IPS DF 19.7 (cell line): ENCODE measurements around the gene ANLN.
"Not testable (repeated sequence)": the region's sequence is repeated elsewhere in the genome, so short reads cannot be mapped to it uniquely, and the experiment has no call there.

Source experiments
- DNase-seq: peaks from one replicate; pipeline ENCODE4 v3.0.0-alpha.2; 2013; ENCODE audit warnings: low read depth, low spot score

The ANLN gene

DNA sequence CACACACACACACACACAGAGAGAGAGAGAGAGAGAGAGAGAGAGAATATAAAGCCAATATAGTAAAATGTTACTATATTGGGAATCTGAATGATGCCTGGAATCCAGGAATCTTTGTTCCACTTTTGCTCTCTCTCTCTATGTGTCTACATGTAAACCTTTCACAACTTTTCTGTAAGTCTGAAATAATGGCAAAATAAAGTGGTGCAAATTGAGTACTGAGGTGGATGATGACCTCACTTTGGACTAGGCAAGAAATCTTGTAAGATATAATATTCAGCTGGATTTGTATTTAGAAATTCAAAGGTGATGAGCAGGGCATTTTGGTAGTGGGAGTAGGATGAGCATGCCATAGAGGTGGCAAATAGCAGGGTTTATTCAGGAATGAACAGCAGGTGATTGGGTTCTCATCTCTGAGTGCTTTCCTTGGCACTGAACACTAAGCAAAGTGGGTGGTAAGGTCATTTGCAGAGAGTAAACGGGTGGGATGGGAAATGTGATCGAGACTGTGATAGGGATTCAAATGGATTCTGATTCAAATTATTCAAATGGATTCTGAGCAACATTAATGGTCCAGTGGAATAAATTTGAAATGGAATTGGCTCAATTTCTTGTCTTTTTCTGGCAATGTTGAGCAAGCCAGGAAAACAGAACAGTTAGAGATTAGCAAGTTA lies 9.7 kb upstream of the ANLN start:
- no peak for DNase-seq

DNA sequence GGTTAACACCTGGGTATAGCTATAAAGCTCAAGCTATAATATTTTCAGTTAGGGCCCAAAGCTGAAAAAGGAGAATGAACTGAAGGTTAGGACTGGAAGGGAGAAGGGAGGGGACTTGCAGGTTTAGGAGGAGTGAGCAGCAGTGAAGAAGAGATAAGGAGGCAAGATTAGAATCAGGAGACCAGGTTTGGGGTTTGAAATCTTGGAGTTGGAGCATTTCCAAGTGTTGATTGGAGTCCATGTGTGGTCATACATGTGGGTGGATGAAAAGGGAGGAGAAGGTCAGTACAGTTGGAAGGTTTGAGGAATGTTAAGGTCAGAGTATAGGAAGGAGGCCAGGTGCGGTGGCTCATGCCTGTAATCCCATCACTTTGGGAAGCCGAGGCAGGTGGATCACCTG lies 8.6 kb upstream of the ANLN start:
- DNase-seq = no peak

DNA sequence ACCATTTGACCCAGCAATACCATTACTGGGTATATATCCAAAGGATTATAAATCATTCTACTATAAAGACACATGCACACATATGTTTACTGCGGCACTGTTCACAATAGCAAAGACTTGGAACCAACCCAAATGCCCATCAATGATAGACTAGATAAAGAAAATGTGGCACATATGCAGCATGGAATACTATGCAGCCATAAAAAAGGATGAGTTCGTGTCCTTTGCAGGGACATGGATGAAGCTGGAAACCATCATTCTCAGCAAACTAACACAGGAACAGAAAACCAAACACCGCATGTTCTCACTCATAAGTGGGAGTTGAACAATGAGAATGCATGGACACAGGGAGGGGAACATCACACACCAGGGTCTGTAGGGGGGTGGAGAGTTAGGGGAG lies 6.4 kb upstream of the ANLN start:
- DNase-seq = not testable (repeated sequence)

DNA sequence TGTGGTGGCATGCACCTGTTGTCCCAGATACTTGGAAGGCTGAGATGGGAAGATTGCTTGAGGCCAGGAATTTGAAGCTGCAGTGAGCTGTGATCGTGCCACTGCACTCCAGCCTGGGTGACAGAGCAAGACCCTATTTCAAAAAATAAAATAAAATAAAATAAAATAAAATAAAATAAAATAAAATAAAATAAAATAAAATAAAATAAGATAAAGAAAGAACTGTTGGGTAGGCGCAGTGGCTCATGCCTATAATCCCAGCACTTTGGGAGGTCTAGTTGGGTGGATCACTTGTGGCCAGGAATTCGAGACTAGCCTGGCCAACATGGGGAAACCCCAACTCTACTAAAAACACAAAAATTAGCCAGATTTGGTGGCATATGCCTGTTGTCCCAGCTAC lies 4.0 kb upstream of the ANLN start:
- not testable (repeated sequence) for DNase-seq

DNA sequence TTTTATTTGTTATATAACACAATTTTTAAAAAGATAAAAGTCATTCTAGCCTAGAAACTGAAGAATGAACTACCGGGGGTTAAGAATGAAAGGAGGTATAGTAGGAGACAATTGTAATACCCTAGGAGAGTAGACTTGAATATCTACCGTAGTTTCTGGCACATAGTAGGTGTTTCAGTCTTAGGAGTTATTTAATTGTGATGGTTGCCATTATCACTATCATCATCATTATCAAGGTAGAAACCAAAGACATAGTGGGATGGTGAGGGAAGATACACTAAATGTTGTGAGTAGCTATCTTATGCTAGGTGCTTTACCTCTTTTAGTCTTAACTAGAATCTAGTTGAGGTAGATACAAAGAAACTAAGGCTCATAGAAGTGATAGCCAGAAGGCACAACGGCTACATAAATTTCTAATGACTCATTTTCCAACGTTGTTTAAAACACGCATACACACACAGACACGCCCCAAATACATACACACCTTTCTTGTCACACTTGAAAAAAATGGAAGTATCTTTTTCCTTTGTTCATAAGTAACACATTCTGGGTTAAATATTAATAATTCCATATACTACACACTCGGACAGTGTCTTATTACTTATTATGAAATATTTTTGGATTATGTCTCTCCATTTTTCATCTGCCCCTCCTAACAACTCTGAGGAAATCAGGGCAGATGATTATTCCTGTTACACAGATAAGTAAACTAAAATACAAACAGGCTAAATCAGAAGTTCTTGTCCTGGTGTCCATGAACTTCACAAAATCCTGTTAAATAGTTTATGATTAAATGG lies 2.0 kb upstream of the ANLN start:
- DNase-seq = no peak

DNA sequence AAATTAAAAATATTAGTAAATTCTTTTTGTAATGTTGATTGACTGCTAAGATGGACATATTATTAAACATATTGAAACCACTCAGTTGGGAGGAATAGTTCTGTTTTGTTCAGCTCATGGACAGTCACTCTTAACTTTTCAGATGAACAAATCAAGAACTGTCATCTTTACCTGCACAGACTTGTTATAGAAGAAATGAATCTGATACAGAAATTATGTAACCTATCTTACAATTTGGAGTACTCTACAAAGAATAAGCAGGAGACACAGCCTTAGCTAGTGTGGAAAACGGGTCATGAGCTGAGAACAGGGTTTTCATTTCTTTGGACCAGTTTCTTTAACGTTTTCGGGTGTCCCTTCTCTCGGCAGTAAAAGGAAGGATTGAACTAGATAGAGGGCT lies 1.2 kb upstream of the ANLN start:
- DNase-seq = no peak

DNA sequence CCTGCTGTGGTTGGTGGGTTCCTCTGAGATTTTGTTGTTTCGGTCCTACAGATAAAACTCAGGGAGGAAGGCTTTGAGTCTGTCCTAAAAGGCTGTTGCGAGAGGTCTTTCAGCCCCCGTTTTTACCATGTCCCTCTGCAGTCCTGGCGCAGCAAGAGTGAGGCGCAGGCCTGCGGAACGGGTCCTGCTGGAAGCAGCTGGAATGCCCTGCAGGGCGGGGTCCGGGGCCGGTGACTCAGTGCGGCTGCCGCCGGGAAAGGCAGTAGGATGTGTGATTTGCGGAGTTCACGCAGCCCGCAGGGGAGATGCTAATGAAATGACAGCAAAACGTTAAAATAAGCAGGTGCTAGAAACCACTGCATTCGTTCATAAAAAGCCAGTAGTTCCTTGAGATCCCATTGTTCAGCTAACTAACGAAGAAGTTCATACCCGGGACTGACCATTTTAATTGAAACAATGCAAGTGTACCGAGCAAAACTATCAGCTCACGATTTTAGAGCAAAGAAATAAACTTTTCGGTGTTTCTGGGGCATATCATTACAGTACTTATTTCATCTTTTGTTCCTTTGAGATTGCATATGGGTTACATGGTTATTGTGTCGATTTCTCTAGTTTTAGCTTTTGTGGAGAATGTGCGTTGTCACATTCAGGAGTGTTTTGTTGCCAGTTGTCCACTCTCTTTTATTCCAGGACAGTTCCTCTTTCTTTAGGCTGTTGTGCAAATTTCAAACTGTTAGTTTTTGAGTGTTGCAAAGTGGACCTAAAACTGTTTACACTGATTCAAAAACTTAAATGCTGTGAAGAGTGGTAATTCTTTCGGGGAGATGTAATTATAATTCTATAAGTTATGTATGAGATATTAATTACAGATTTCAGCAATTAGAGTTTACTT lies 783 bp downstream of the ANLN start:
- DNase-seq = peak; percentile 47

DNA sequence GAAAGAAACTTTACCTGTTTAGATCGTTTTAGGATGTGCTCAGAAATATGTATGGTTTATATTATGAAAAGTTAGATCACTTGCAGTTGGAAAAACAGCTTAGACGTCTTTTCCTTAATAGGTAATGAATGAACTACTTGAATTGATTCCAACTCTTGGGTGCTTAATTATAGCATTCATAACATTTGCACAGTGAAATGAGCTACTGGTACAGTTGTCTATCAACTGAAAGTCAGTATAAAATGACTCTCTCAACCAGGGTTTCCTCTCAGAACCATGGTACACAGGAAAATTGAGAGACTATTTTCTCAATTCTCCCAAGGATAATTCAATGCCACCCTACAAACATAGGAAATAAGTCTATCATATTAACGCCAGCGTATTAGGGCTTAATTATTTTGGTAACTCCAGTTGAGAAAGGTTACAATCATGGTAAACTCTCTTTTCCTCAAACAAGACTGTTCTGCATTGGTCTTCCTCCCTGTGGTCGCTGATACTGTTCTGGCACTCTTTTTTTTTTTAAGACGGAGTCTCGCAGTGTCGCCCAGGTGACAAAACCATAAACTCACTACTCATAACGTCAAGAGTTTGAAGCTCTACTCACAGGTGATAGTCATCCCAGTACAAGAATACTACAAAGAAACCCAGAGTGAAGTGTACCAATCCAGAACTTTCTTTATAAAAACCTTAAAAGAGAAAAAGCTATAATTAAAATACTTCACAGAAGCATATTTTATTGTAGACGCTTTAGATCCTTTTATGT lies 2.0 kb downstream of the ANLN start:
- no peak for DNase-seq

DNA sequence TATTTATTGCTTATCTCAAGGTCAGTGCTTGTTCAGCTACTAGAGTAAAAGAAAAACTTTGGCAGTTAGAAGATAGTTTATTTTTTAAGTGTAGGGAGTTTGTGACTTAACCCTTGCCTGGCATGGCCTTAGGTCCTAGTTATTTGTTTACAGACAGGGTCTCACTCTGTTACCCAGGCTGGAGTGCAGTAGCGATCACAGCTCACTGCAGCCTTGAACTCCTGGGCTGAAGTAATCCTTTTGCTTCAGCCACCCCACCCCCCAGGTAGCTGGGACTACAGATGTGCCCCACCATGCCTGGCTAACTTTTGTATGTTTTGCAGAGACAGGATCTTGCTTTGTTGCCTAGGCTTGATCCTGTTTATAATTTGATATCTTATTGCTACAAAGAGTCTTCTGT lies 4.2 kb downstream of the ANLN start:
- DNase-seq = no peak

DNA sequence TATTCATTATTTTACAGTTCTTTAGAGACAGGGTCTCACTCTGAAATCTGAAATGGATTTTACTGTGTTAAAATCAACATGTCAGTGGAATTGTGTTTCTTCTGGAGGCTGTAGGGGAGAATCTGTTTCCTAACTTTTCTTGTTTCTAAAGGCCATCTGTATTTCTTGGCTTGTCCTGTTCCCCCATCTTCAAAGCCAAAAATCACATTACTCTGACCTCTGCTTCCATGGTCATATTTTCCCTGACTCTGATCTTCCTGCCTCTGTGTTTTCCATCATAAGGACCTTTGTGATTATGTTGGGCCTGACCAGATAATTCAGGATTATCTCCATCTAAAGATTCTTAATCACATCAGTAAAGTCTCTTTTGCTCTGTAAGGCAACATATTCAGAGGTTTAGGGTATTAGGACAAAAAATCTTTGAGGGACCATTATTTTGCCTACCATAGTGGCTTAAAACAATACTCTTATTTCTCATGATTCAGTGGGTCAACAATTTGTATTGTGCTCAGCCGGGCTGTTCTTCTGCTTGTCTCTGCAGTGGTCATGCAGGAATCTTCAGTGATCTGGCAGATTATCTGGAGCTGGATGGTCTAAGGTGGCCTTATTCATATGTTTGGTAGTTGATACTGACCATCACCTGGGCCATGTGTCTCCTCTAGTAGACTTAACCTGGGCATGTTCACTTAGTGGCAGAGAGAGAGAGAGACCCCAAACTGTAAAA lies 5.7 kb downstream of the ANLN start:
- DNase-seq = no peak

DNA sequence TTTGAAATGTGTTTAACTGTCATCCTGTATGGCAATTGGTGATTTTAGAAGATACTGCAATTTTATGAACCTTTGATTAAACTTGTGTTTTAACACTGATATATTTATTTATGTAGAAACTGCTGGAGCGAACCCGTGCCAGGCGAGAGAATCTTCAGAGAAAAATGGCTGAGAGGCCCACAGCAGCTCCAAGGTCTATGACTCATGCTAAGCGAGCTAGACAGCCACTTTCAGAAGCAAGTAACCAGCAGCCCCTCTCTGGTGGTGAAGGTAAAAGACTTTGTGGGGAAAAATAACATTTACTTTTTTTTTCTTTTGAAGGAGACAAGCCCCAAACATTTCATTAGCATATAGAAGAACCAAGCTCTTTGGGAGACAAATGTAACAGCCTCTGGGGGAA lies 6.5 kb downstream of the ANLN start:
- DNase-seq = no peak

DNA sequence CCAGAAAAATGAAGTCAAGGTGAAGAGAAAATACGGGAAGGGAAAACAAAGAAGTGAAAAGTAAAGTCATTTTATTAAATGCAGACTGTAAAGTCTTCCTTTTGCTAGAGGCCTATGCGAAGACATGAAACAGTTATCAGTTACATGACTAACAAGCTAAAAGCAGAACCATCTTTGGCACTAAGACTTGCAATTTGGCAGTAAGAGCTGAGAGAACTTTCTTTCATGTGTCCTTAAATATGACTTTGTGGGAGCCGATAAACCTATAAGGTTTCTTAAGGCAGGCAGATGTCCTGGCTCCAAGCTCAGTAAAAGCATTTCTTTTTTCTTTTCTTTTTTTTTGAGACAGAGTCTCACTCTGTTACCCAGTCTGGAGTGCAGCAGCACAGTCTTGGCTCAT lies 10.4 kb downstream of the ANLN start:
- DNase-seq = no peak

DNA sequence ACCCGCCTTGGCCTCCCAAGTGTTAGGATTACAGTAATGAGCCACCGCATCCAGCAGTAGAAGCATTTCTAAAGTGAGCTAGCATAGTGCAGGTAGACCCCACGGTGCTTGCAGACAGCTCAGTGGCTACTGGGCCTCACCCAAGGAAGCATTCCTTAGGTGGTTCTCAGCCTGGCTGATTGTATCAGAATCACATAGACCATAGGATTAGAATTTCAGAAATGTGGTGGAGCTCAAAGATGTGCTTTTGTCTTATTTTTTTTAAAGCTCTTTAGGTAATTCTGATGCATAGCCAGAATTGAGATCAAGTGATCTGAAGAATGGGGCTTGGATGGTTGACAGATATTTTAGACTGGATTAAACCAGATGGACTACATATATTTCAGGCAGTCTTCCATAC lies 10.9 kb downstream of the ANLN start:
- no peak for DNase-seq

DNA sequence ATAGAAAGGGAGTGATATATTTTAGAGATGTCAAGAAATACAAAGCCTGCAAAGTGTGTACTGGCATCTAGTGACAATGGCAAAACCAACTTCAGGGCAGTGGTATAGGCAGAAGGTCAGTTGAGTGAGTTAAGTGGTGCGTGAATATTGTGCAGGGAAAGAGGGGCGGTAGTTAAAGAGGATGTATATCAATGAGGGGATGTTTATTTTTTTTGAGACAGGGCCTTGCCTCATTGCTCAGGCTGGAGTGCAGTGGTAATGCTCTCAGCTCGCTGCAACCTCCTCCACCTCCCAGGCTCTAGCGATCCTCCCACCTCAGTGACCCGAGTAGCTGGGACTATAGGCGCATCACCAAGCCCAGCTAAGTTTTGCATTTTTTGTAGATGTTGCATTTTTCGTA lies 13.8 kb downstream of the ANLN start:
- no peak for DNase-seq

DNA sequence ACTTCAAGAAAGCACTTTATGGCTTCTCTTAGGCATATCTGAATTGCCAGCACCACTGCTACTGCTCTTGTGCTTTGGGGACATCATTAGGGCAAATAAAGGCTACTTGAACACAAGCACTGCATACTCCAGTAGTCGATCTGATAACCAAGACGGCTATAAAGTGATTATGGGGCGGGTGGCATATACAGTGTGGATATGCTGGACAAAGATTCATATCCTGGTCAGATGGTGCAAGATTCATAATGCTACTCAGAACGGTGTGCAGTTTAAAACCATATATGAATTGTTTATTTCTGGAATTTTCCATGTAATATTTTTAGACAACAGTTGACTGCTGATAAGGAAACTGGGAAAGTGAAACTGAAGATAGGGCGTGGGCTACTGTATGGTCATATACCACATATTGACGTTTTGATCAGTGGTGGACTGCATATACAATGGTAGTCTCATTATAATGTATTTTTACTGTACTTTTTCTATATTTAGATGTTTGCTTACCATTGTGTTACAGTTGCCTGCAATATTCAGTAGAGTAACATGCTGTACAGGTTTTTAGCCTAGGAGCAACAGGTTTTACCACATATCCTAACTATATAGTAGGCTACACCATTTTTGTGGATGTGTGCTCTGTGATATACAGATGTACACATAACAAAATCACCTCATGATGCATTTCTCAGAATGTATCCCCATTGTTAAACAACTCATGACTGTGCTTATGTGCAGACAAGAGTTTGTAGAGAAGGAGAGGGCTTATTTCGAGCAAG lies 15.2 kb downstream of the ANLN start:
- no peak for DNase-seq

DNA sequence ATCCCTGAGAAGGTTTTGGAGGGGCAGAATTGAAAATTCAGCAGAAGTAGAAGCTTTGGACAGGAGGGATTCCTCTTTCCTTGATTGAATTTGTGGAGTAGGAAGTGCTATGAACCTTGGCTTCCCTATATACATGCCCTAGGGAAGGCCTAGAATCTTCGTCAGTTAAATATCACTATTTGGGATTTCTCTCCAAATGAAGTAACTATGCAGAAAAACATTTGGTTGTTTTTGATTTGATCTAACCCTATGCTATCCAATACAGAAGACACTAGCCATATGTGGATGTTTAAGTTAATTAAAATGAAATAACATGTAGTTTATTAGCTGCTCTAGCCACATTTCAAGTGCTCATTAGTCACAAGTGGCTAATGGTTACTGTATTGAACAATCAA lies 15.7 kb downstream of the ANLN start:
- DNase-seq = no peak

DNA sequence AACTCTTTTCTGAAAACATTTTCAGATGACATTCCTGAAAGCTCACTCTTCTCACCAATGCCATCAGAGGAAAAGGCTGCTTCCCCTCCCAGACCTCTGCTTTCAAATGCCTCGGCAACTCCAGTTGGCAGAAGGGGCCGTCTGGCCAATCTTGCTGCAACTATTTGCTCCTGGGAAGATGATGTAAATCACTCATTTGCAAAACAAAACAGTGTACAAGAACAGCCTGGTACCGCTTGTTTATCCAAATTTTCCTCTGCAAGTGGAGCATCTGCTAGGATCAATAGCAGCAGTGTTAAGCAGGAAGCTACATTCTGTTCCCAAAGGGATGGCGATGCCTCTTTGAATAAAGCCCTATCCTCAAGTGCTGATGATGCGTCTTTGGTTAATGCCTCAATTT lies 16.5 kb downstream of the ANLN start:
- DNase-seq = peak; percentile 7

DNA sequence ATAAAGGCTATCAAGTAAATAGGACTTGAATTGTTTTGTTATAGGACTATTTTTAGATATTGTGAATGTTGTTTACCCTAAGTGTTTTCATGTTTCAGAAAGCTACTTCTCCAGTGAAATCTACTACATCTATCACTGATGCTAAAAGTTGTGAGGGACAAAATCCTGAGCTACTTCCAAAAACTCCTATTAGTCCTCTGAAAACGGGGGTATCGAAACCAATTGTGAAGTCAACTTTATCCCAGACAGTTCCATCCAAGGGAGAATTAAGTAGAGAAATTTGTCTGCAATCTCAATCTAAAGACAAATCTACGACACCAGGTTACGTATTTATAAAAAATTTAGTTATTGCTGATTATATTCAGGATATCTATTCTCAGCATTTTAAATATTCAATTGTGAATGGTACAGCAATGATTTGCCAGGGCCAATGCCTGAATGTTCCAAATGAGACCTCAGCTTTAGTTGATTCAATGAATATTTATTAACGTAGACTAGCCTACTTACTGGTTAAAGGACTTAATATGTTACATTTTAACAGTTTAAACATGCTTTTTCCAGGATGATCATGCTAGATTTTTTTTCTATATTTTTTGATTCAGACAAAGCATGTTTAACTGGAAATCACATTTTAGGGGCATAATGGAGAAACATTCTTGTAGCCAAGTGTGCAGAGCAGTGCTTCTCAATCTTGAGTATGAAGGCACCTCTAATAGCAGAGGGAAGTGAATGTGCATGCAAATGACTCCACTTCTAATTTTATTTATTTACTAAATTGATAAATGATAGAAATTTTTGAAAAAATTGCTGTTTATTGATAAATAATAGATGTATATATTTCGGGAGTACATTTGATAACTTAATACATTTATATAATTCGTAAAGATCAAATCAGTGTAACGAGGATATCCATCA lies 18.2 kb downstream of the ANLN start:
- DNase-seq = no peak

DNA sequence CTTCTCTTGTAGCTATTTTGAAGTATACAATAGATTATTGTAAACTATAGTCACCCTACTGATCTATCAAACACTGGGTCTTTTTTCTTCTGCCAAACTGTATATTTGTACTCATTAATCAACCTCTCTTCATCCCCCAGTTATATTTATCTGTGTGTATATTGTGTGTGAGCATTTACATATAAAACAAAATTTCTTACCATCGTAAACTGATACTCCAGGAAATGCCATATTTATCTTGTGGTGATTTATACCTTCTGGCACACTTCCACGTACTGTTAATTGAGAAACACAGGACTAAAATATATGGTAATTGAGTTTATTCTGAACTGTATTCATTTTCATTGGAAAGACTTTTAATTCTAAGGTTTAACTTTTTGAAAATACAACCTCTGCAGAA lies 18.9 kb downstream of the ANLN start:
- DNase-seq = no peak
